Germinal center (tissue), 1 donor: ENCODE results near the gene SH3BP2.

Experiments used
- DNase-seq: peaks from one replicate; pipeline ENCODE4 v3.0.0; 2012; ENCODE audit warnings: mixed read lengths, low spot score

Gene SH3BP2

GRCh38 chr4:2792711-2793585, at the start of gene SH3BP2:
Gene SH3BP2, plus strand, starts transcription at chr4:2793085. Its CDS starts 27,533 bp downstream, at chr4:2820618.
- peak; percentile 71 for DNase-seq

GRCh38 chr4:2743518-2744445, 49.1 kb upstream of the SH3BP2 start:
- DNase-seq, result no peak

GRCh38 chr4:2744576-2745270, 48.2 kb upstream of the SH3BP2 start:
- no peak for DNase-seq

DNA sequence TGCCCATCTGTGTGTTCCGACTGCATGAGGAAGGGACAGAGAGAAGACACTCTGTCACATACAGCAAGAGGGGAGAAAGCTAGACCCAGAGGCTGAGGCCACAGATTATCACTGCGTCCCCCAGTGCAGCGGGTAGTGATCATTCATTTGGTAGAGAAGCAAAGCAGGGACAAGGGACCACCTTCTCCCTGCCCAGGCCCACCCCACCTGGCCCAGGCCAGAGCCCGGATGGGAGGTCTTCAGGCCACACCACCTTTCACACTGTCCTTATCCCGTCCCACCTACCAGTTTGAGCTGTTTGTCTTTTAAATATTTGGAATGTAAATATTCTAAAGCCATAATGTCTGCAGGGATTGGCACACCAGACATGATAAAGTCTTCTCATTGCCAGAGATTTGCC, 47.4 kb upstream of the SH3BP2 start:
- no peak for DNase-seq

- DNase-seq, result peak; percentile 85
These were observed 46.7 kb upstream of the SH3BP2 start for GRCh38 chr4:2745981-2746806.

DNA sequence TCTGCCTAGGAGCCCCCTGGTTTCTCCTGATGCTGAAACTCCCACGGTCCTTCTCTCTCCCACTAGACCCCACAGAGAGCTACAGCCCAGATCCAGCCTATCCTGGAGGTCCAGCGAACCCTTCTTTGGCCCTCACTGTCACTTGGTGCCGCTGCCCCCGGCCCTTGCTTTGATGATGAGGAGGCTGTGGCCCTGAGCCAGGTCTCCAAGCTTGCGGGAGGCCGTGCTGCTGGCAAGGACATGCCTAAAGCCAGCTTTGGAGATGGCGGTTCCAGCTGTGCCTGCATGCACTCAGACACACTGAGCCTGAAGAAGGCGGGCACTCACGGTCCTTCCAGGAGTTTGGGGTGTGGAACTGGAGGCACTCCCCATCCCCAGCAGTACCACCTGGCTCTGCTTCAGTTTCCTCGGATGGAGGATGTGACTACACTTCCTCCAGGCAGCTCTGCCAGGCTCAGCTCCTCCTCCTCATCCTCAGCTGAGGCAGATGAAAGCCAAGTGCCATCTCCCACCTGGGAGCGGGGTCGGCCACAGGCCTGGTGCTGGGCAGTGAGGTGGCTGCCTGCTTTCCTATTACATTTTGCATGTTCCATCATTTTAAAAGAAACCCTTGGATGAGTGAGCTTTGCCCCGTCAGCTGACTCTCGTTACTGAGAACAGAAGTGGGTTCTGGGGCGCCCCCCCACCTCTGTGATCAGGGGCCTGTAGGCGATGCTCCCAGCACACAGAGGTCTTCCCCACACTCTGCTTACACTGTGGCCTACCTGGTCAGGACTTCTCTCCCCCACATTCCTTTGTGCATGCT, 45.8 kb upstream of the SH3BP2 start:
- DNase-seq, result no peak

DNA sequence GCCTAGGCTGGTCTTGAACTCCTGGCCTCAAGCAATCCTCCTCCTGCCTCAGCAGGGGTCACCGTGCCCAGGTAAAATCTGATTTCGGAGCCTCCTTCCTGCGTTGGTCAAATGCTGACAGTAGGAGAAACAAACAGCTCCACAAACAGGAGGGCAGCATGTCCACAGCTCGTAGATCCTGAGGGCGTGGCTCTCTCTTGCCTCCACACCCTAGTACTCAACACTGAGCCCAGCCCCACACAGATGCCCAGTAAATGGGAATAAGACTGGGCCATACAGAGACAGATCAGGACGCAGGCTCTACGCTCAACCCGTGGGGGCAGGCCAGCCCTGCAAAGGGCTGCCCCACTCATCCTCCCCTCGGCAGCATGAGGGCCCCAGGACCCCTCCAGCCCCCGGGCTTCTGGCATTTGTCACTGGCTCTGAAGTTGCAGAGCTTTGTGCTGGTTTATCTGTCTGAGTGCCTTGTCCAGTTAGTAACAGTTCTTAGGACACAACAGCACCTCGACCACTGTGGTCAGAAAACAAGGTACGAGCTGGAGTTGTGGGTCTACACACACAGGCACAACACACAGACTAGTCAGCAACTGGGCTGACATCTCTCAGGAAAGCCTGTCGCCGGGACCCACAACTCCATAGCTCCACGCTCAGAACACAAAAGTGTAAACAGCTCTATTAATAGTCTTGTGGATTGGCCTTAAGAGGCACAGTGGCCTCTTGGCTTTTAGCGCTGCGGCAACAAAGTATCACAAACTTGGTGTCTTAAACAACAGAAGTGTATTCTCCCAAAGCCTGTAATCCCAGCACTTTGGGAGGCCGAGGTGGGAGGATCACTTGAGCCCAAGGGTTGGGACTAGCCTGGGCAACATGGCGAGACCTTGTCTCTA, 41.9 kb upstream of the SH3BP2 start:
- no peak for DNase-seq

DNA sequence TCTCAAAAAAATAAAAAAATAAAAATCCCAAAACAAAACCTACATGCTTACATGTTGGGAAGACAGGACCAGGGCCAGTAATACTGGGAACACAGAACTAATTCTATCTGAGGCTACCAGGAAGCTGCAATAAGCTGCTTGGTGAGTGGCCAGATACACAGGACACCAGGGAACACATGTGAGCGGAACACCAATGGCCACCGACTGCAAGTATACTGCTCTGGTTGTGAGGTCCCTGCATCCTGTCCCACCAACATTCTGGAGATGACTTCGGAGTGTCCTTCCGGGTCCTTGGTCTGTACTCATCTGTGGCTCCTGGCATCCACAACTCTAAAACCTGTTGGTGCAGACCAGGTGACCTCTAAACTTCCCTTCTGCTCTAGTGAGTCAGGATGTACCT, 39.4 kb upstream of the SH3BP2 start:
- no peak for DNase-seq

- no peak for DNase-seq
These were observed 37.8 kb upstream of the SH3BP2 start for GRCh38 chr4:2754848-2755819.

DNA sequence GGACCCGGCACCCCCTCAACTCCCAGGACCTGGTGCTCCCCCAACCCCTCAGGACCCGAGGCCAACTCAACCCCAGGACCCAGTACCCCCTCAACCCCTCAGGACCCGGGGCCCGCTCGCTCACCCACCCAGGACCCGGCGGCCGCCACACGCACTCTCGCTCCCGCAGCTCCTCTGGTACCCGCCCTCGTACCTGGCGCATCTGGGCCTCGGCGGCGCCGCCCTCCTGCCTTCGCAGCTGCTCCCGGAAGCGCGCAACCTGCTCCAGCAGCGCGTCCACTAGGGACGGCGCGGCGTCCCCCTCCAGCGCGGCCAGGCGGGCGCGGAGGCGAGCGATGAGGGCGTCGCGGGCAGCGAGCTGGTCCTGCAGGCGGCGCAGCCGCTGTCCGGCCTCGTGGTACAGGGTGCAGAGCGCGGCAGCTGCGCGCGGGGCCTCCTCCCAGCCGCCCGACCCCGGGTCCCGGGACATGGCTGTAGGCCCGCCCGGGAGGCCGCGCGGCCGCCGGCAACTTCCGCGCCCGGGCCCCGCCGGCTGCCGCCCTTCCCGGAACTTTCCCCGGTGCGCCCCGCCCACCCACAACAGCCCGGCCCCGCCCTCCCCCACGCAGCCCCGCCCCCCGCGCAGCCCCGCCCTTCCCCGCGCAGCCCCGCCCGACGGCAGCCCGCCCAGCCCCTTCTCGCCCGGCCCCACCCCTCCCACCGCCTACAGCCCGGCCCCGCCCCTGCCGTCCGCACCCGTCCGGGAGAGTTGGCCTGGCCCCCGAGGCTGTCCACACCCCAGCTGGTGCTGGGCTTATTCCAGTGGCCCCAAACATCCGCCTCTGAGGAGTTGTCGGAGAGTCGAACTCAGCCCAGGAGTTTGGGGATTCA, 36.8 kb upstream of the SH3BP2 start, which contains the start of gene TNIP2:
TSS of gene TNIP2 (minus strand) at position 516 of the 870 bp plus-strand sequence. CDS start at position 469, 47 bp downstream.
- peak; percentile 96 for DNase-seq

DNA sequence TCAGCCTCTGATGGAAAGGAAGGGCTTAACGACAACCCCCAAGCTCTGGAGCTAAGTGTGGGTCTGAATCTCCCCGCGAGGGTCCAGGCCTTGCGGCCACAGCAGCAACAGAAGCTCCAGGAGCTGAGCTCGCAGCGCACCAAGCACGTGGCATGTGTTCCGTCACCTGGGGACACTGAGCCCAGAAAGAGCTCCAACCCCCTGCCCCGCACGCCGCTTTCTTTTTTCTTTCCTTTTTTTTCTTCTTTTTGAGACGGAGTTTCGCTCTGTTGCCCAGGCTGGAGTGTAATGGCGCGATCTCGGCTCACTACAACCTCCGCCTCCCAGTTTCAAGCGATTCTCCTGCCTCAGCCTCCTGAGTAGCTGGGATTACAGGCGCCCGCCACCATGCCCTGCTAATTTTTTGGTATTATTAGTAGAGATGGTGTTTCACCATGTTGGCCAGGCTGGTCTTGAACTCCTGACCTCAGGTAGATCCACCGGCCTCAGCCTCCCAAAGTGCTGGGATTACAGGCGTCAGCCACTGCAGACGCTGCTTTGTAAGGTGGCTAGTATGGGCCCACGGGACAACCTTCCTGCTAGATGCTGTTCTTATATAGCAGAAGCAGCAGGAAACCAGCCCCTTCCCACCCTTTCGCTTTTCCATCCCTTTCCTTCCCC, 36.1 kb upstream of the SH3BP2 start:
- DNase-seq, result no peak

DNA sequence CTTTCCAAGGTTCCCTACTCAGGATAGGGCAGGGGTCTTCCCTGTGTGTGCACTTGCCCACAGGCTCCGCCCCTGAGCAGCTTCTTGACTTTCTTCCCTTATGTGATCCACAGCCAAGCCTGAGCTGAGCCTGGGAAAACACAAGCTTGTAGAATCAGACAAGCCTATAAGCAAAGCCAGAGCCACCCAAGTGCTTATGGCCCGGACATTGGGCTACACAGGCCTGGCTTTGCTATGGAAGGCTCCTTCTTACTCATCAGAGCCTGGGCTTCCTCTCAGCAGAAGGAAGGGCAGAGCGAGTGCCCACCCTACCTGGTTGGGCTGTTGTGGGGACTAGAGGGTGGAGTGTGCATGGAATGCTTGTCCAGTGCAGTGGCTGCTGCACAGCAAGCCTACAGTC, 35.5 kb upstream of the SH3BP2 start:
- DNase-seq, result no peak

DNA sequence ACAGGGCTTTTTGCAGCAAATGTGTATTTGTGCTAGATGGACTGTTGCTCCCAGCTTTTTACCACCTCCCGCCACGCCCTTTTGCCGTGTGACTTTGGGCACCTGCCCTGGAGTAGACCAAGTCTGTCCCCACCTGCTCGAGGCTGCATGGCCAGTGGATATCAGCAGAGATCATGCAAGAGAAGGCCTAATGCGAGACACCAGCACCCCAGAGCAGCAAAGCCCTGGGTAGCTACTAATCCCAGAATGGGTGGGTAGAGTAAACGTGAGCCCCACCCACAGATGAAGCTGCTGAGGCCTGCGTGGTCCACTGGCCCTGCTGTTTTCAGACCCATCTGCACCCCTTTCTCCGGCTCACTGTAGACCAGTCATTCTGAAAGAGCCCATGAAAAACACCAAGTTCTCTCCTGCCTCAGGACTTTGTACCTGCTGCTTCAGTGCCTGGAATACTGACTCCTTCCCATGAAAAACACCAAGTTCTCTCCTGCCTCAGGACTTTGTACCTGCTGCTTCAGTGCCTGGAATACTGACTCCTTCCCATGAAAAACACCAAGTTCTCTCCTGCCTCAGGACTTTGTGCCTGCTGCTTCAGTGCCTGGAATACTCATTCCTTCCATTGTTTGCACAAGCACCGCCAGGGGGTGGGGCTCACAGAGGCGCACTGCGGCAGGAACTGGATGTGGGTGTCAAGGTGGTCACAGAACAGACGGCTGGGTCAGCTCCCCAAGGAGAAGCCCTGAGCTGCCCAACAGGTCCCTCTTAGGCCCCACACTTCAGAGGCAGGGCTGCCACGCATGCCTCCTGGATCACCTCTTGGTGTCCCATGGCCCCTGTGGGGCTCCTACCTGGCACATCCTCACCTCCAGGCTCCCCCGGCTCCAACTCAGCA, 31.6 kb upstream of the SH3BP2 start:
- no peak for DNase-seq

DNA sequence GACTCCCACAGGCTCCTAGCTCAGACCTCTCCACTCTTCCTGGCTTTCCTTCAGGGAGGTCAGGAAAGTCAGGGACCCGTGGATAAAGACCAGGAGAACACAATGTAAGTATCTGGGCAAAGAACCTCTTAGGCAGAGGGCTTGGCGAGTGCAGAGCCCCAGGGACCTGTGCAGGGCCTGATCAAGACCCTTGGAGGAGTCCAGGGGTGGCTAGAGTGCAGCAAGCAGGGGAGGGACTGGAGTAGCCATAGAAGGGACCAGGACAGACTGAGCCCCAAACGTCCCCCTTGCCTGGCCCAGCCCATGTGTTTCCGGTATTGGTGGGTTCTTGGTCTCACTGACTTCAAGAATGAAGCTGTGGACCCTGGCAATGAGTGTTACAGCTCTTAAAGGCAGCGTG, 30.8 kb upstream of the SH3BP2 start:
- no peak for DNase-seq
